Psoas muscle (tissue), 8 donors: ENCODE results near the gene HEBP1. TPM values are rescaled to one million over a fixed set of nuclear protein-coding genes. Genes with fewer than 3 reads are reported as not detected.
A peak's percentile ranks its signal among the peaks of the same experiment; 100 is the strongest.

Source experiments
- ATAC-seq, 4 donors: fragments of 200-7000 bp; cut with Tn5 transposase; one replicate each; pipeline ENCODE4 v1.9.1; 2020; ENCODE audit warnings: moderate library complexity in 3 of 4, mild to moderate bottlenecking in 2 of 4
- DNase-seq, 2 donors: peaks; one replicate each; pipeline ENCODE4 v3.0.0-alpha.2; 2020
- H3K27ac ChIP-seq: fragments of 200-600 bp; one replicate; pipeline ENCODE4 v1.8.0; 2022
- H3K27me3 ChIP-seq, 3 donors: fragments of 200-600 bp in 1 of 3; one replicate each; pipeline versions ENCODE4 v1.6.1 to v1.8.0; 2013 to 2022; ENCODE audit warnings: low read length in 2 of 3, mild to moderate bottlenecking in 2 of 3, moderate library complexity in 1 of 3; ENCODE audit not compliant: insufficient read depth in 3 of 3
- H3K36me3 ChIP-seq, 2 donors: fragments of 200-600 bp in 1 of 2; one replicate each; pipeline versions ENCODE4 v1.6.1 to v1.8.0; 2013 to 2022; ENCODE audit warnings: low read depth in 1 of 2, mild to moderate bottlenecking in 1 of 2, moderate library complexity in 1 of 2; ENCODE audit not compliant: insufficient read depth in 1 of 2
- H3K4me1 ChIP-seq: fragments of 200-600 bp; one replicate; pipeline ENCODE4 v1.8.0; 2022
- H3K4me3 ChIP-seq: fragments of 200-600 bp; one replicate; pipeline ENCODE4 v1.8.0; 2022; ENCODE audit warnings: mild to moderate bottlenecking
- H3K9me3 ChIP-seq: fragments of 200-600 bp; one replicate; pipeline ENCODE4 v1.8.0; 2022
- WGBS, 3 donors: extraction: QIAGEN DNeasy Blood & Tissue Kit; methylation state at CpG; one replicate each; pipeline versions ENCODE4 v1.1.6 to v1.1.7; 2013; 5-methylcytosine and 5-hydroxymethylcytosine counted together
- intact Hi-C, 2 donors: fragments of 100-400 bp; cut with DNase I; formaldehyde crosslinking; loops; one replicate each; pipeline versions ENCODE4 v1.11.0 to v1.14.2; 2022
- polyA plus RNA-seq, 3 donors: library from polyadenylated mRNA; stranded (reverse); fragments of 200-250 nt; gene quantifications; one replicate each; pipeline ENCODE4 v1.2.3, GENCODE V29; 2013
- total RNA-seq, 4 donors: library from RNA; stranded (reverse); fragmentation: NEBNext Ultra II Directional in 2 of 4; extraction: Animal tissue kit (Norgen Biotek cat#: 25700) in 2 of 4; gene quantifications; one replicate each; pipeline versions ENCODE4 v1.2.1 to v1.2.4, GENCODE V29; 2021 to 2023
- TF ChIP-seq, protein P1 (sequence below): fragments of 200-600 bp; IDR thresholded peaks from one replicate; pipeline ENCODE4 v1.8.0; 2022; ENCODE audit warnings: antibody characterized with exemption
- donor health status: healthy with polysubstance abuse.
- donor health status: DM: no; HTN: no; CAD: no; lungs with moderate emphysema.
- donor health status: Bipolar disorder and iron deficiency.
- donor health status: healthy.
- donor health status: DM: yes; HTN: yes; CAD: no.
- donor health status: DM: no; HTN: no; CAD: no.
- donor health status: DM: no; HTN: no; CAD: no.
- donor health status: DM: yes; HTN: yes; CAD: no.

HEBP1 gene
- total and polyA plus RNA-seq, 7 donors, result 19.4 to 39.3 (median 33.3) TPM

DNA sequence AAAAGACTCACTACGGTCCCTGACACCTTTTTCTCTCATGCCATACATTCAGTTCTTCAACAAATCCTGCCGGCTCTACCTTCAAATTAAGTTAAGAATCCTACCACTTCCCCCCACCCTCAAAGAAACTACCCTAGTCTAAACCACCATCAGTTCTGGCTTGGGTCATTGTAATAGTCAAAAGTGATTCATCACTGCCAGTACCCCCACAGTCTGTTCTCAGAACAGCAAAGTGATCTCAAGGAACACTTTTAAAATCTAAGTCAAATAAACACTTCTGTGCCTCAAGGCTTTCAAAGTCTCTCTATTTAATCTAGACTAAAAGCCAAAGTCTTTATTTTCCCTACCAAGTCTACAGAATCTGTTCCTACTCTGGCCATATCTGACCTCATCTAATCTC lies 32.1 kb upstream of the HEBP1 start:
- Histone ChIP-seq H3K27me3 (no peaks in the 10 kb centered on the region), H3K4me1 (no peaks in the 10 kb centered on the region), H3K4me3 (no peak overlapping the region), H3K9me3 (no peaks in the 10 kb centered on the region), H3K36me3 (no peaks in the 10 kb centered on the region), H3K27ac (no peak overlapping the region)
- DNase-seq (no peak), ATAC-seq (no peak)
- TF ChIP-seq, protein P1, sequence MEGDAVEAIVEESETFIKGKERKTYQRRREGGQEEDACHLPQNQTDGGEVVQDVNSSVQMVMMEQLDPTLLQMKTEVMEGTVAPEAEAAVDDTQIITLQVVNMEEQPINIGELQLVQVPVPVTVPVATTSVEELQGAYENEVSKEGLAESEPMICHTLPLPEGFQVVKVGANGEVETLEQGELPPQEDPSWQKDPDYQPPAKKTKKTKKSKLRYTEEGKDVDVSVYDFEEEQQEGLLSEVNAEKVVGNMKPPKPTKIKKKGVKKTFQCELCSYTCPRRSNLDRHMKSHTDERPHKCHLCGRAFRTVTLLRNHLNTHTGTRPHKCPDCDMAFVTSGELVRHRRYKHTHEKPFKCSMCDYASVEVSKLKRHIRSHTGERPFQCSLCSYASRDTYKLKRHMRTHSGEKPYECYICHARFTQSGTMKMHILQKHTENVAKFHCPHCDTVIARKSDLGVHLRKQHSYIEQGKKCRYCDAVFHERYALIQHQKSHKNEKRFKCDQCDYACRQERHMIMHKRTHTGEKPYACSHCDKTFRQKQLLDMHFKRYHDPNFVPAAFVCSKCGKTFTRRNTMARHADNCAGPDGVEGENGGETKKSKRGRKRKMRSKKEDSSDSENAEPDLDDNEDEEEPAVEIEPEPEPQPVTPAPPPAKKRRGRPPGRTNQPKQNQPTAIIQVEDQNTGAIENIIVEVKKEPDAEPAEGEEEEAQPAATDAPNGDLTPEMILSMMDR, result no peak
- intact Hi-C loops, result no loop called here
- WGBS, 3 donors, result 93 to 97% (median 96%) methylated on average over 2 of the region's 2 CpGs

DNA sequence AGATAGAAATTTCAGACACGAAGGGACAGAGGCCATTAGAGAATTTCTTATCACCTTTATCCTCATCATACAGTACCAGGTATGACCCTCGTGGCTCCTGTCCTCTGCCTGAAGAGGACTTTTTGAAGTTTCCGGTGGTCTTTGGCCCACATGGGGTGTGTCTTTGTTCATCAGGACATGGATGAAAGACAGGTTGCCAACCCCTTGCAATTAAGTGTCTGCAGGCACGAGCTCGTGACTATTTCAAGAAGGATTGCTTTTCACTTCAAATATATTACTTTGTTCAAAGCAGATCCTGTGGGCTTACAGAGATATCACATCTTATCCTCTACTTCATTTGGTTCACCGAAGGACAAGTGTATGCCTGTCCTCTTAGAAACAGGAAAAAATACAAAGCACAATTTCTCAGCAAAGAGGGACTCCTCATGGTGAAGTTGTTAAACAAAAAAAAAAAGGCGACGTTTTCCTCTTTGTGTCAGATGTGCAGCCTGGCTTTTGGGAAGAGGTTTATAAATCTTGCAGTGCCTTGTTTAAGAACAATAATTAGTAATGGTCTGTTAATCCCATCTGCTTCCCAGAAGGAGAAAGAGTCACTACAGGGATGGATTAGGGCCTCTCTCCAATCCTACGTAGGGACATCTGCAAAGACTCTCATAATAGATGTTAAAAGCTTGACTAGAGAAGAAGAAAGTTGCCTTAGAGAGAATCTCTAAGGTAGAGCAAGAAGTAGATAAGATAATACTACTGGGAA lies 30.7 kb upstream of the HEBP1 start:
- no peak overlapping the region for H3K4me3 ChIP-seq
- no peak for DNase-seq
- no peaks in the 10 kb centered on the region for H3K27me3 ChIP-seq
- no peaks in the 10 kb centered on the region for H3K36me3 ChIP-seq
- intact Hi-C loops, result no loop called here
- H3K27ac ChIP-seq, result no peak overlapping the region
- H3K4me1 ChIP-seq, result no peaks in the 10 kb centered on the region
- TF ChIP-seq, protein P1, result no peak
- WGBS, 3 donors, result 73 to 77% (median 74%) methylated on average over 9 of the region's 9 CpGs
- no peaks in the 10 kb centered on the region for H3K9me3 ChIP-seq
- no peak for ATAC-seq

DNA sequence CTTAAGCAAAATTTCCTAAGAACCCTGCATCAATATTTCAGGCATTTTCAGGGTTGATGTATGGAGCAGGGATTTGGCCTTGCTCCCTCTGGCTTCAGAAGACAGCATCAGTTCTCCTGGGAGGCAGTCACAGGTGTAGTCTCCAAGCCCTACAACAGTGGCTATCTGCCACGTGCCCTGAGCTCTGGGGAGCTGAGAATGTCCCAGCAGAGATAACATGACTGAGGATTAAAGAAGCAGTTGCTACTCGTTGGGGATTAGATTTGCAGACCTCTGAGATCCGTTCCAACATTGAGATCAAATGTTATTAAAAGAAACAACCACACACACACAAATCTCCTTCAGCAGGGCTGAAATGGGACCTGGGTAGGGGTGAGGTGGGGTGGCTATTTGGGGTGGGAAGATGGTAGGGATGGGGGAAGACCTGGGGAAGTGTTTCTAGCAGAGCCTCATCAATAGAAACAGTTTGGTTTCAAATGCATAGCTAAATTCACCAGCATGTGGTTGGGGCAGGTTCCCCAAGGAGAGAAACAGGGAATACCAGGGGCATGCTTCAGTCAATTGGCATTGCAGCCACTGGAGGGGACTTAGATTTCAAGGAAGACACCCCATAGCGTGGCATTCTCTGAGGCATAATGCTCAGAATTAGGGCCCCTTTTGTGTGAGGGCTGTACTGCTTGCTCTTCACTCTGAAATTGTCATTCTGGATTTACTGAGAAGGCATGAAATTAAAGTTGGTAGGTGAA lies 28.9 kb upstream of the HEBP1 start:
- Histone ChIP-seq H3K4me1 (no peaks in the 10 kb centered on the region), H3K27me3 (no peaks in the 10 kb centered on the region), H3K27ac (no peak overlapping the region), H3K36me3 (no peaks in the 10 kb centered on the region), H3K9me3 (no peaks in the 10 kb centered on the region), H3K4me3 (no peak overlapping the region)
- TF ChIP-seq, protein P1, result no peak
- intact Hi-C loops, result loop anchor here in 1 of 2 donors (10.0 kb wide), 1 partner anchor 186 kb away; no protein-coding TSS in a partner anchor
- ATAC-seq (peak in 1 of 4 donors; percentile 43), DNase-seq (no peak)
- WGBS, 3 donors, result 36 to 47% (median 38%) methylated on average over 4 of the region's 4 CpGs

DNA sequence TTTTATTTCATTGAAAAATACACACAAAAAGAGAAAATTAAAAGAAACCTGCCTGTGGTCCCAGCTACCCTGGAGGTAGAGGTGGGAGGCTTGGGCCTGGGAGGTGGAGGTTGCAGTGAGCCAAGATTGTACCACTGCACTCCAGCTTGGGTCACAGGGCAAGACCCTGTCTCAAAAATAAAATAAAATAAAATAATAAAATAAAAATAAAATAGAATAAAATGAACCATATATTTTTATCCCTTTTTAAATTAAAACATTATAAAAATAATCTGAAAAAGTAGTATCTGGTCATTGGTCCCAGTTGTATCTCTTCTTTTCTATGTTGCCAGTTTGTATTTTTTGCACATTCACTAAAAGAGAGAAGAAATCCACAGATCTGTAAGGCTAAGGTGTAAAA lies 27.4 kb upstream of the HEBP1 start:
- Histone ChIP-seq H3K4me1 (no peaks in the 10 kb centered on the region), H3K4me3 (no peak overlapping the region), H3K27ac (no peak overlapping the region), H3K36me3 (no peaks in the 10 kb centered on the region), H3K27me3 (no peaks in the 10 kb centered on the region), H3K9me3 (no peaks in the 10 kb centered on the region)
- intact Hi-C loops, result loop anchor here in 1 of 2 donors (10.0 kb wide), 1 partner anchor 187 kb away; no protein-coding TSS in a partner anchor
- no peak for ATAC-seq
- DNase-seq, result no peak
- TF ChIP-seq, protein P1, result no peak
